GM21529 (cell line): ENCODE measurements around the gene ZNF618.
"Not testable (repeated sequence)": the region's sequence is repeated elsewhere in the genome, so short reads cannot be mapped to it uniquely, and the experiment has no call there.

Experiments
- ATAC-seq: cut with Tn5 transposase; IDR thresholded peaks from one replicate; pipeline ENCODE4 v1.9.1; 2021; ENCODE audit not compliant: unreplicated experiment

Gene ZNF618

DNA sequence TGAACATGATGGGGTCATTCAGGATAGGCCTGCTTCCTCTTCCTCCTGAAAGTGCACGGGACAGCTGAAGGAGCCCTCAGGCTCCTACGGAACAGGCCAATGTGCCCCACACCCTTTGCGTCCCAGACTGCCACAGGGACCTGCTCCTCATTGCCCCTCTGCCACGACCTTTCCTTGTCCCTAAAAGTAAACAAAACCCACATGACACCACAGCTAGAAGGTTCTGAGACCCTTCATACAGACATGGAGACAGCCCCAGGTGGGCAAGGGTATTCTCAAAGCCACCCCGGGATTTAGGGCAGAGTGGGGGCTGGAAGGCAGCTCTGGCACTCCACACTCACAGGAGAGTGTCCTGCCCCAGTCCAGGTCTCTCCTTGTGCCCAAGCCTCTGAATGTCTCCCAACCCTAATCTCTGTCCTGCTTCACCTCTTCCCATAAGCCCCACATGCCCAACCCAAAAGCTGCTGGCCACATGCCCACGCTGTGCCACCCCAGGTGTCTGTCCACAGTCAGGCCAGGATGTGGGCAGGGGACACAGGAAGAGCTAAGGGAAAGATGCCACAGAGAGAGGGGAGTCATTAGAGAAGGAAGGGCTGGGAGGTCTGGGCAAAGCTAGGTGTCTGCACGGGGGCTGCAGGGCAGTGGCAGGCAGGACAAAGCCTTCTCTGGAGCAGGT is 201.2 kb downstream of the ZNF618 start:
- no peak for ATAC-seq

DNA sequence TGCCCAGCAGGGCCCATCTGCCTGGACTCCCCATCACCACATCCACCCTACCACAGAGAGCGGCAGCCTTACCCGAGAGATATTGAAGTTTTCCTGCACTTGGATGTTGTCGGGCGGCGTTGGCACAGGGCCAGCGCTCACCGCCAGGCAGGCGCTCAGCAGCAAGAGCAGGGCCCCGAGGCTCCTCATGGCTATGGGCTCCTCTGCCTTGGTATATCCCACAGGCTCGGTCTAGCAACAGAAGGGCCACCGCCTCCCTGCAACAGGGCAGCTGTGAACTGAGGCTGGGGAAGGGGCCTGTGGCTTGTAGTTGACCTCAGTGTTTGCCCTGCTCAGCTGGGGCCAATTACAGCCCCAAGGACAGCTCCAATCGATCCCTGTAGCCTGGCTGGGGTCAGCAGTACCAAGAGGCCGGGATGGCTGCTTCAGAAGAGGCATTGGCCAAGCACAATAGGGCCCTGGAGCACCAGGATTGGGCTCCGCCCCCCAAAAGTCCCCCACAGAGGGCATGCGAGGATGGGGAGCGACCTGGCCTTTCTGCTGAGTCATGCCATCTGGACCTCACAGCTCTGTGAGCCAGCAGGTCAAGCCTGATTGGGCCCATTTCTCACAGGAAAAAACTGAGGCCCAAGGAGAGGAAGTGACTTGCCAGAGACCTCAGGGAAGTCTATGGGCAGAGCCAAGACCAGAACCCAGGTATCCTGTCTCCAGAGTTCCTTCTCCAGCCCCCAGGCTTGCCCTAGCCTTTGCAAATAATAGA is 202.1 kb downstream of the ZNF618 start, which contains the start of gene AMBP:
TSS of gene AMBP (minus strand) at position 280 of the 760 bp plus-strand sequence. CDS start at position 189, 91 bp downstream.
- ATAC-seq = no peak

DNA sequence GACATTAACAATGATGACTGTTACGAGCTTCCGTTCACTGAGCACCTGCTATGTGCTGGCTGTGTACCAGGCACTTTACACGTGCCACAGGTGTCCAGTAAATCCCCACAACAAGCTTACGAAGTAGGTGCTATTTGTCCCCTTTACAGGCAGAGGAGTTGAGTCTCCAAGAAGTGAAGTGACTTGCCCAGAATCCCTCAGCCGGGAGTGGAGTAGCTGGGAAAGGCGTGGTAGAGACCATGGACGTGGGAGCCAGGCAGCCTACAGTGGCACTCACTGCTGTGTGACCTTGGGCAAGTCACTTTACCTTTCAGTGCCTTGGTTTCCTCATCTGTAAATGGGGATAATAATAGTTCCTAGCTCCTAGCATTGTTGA is 202.7 kb downstream of the ZNF618 start:
- no peak for ATAC-seq

- no peak for ATAC-seq
Observed at GRCh38 chr9:114080195-114080772, 204.2 kb downstream of the ZNF618 start.

DNA sequence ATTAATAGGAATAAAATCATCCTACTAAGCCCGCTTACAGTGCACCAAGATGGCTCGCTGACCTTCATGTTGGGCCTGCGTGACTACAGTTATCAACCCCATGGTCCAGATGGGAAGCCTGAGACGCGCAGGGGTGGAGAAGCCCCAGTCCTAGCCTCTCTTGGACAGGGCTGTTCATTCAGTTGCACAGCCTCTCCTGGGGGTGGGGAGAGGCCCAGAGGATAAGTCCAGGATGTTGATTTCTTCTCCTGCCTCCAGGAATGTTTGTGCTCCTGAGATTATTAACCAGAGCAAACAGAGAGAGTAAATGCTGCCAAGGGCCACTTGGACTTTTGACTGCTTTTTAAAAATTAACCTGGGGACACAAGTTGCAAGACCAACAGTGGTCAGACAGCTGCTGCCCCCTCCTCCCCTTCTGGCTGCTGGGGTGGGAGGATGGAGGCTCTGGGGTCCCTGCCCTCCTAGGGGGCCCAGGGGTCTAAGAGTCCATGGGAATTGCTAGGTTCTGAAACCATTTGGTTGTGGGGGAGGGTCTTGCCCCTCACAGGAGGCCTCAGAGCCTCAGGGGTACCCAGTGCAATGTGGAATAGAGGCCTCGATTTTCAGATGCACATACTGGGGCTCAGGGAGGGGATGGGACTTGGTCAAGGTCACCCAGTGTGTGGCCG is 204.8 kb downstream of the ZNF618 start:
- no peak for ATAC-seq

GRCh38 chr9:114081441-114082016 is 205.4 kb downstream of the ZNF618 start:
- ATAC-seq = no peak

- peak; percentile 87 for ATAC-seq
Observed at GRCh38 chr9:114082017-114082762, 206.1 kb downstream of the ZNF618 start.

DNA sequence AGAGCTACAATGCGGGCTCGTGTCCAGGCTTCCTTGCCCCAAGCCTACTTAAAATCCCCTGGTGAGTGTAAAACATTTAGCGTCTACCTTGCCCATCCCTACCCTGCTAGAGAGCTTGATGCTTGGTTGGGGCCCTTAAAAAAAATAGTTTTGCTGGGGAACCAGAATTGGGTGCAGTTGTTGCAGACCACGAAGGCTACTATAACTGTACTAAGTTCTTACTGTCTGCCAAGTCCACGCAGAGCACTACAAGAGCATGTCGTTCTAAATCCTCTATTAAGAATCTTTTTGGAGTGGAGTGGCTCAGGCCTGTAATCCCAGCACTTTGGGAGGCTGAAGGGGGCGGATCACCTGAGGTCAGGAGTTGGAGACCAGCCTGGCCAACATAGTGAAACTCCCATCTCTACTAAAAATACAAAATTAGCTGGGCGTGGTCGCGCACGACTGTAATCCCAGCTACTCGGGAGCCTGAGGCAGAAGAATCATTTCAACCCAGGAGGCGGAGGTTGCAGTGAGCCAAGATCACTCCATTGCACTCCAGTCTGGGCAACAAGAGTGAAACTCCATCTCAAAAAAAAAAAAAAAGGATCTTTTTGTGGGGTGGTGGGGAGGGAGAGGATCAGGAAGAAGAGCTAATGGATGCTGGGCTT is 206.8 kb downstream of the ZNF618 start:
- ATAC-seq = not testable (repeated sequence)

GRCh38 chr9:114083666-114084065 is 207.6 kb downstream of the ZNF618 start:
- ATAC-seq = no peak

DNA sequence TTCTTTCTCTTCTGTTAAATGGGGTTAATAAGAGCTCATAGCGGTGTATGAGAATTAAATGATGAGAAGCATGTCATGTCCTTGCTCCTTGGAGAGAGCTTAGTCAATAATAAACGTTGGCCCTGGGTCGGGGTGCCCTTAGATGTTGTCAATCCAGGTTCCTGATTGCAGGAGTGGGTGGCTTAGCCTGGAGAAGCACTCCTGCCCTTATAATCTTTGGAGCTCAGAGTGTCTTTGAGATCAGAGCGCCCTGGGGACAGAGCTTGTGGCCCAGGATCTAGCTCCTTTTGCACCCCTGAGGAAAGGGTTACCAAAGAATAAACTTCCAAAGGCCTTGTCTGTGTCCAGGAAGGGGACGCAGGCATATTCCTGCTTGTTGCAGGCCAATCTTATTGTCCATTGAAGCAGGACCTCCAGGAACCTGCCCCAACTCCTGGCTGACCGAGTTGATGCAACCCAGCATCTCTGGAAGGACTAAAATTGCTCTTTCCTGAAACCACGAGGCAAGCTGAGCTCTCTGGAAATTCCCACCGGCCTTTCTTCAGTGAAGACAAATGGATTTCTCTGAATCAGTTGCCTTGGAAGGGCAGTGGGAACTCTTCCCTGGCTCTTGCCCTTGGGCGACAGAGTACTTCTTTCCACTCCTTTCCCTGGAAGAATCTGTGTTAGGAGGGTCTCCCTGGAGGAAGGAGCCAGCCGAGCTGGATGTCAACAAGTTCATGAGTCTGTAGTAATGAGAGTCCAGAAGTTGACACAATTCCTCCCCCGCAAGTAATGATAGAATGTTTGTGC is 208.4 kb downstream of the ZNF618 start:
- ATAC-seq = no peak

DNA sequence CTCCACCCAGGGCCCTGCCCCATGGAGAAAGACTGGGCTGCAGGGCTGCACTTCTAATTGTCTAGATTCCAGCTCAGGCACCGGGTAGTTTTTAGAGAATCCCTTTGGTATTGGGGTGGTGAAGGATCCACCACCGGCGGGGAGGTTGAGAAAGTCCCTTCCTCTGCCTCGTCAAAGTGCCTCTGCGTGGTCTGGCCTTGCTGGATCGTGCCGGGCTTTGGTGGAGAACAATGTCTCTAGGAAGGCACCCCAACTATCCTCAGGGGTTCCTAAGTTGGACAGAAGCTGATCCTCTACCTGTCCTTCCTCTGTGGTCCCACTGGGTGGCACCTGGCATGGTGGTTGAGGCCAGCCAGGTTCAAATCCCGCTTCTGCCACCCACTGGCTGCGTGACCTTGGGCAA is 209.3 kb downstream of the ZNF618 start:
- ATAC-seq = no peak

DNA sequence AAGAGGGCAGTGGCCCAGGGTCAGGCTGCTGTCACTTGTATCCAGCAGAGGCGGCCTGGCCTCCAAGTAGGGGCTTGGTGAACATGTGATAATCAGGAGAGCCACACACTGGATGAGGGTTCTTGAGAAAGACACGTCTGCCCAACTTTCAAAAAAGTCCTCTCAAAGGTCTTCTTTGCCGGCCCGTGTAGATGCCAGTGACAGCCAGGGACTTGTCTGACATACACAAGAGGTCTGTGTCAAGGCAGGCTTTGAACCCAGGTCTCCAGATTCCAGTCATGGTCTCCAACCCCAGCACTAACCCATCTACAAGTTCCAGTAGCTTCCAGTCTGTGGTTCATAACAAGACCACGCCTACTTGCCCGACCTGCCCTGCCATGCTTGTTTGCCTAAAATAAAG is 209.9 kb downstream of the ZNF618 start:
- ATAC-seq = no peak

- ATAC-seq = no peak
Observed at GRCh38 chr9:114086607-114087006, 210.5 kb downstream of the ZNF618 start.

- no peak for ATAC-seq
Observed at GRCh38 chr9:114087721-114088120, 211.6 kb downstream of the ZNF618 start.

GRCh38 chr9:114088571-114089170 is 212.6 kb downstream of the ZNF618 start:
- no peak for ATAC-seq

DNA sequence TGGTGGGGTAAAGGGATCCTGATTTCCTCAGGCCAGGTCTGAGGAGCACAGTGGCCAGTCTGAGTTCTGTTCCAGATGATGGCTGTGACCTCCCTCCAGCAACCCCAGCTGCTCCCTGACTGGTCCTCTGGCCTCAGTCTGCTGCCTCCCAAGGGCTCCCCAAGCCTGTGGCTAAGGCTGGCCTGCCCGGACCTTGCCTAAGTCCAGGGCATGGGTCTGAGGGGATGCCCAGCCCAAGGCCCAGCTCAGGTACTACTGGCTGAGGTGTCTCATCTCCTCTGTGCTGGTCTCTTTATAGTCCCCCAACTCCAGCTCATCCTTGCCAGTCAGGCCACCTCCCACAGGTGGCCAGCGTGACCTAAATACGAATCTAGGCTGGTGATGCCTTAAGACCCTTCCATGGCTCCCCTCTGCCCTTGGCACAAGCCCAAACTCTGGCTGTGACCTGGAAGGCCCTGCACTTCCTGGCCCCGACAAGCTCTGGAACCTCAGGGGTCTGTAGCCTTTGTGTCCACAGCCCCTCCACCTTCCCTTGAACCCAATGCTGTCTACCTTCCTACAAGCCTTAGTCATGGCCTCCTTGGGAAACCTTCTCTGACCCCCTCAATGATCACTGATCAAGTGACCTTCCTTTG is 213.2 kb downstream of the ZNF618 start:
- no peak for ATAC-seq

- ATAC-seq = no peak
Observed at GRCh38 chr9:114090798-114091197, 214.7 kb downstream of the ZNF618 start.

- ATAC-seq = no peak
Observed at GRCh38 chr9:114091711-114092110, 215.6 kb downstream of the ZNF618 start.
